Motor neuron (in vitro differentiated cells): ENCODE data around the gene SVEP1. TPM values are rescaled to one million over a fixed set of nuclear protein-coding genes. Genes with fewer than 3 reads are reported as not detected.
A peak's percentile ranks its signal among the peaks of the same experiment; 100 is the strongest.

Experiments
- ATAC-seq, 8 experiments: fragments of 200-7000 bp; cut with Tn5 transposase; replicated peaks in 6 of 8; 2 replicates each; pipeline ENCODE4 v1.8.0; 2021; ENCODE audit warnings: mild to moderate bottlenecking in 8 of 8, moderate library complexity in 8 of 8
- H3K27ac ChIP-seq, 2 donors: fragments of 250-450 bp; sonication (Bioruptor Pico); 2 replicates each; pipeline ENCODE4 v1.9.0; 2021; ENCODE audit warnings: antibody characterized with exemption in 2 of 2, mild to moderate bottlenecking in 2 of 2, moderate library complexity in 1 of 2
- H3K4me1 ChIP-seq, 2 donors: fragments of 250-450 bp; sonication (Bioruptor Pico); replicated peaks in 1 of 2; 2 replicates each; pipeline ENCODE4 v1.6.1; 2021; ENCODE audit warnings: antibody characterized with exemption in 2 of 2, mild to moderate bottlenecking in 2 of 2, moderate library complexity in 1 of 2
- H3K4me3 ChIP-seq, 5 donors: fragments of 250-450 bp; sonication (Bioruptor Pico); 2 replicates each; pipeline ENCODE4 v1.9.0; 2021; ENCODE audit warnings: antibody characterized with exemption in 5 of 5, mild to moderate bottlenecking in 5 of 5, moderate library complexity in 4 of 5
- WGBS, 10 experiments: fragments of 450-650 bp; shearing (Covaris generic); methylation state at CpG; one replicate each; pipeline ENCODE4 v1.0.0; 2022; 5-methylcytosine and 5-hydroxymethylcytosine counted together
- in situ Hi-C, 9 experiments: fragments of 400-800 bp; cut with MboI; loops; one replicate each; pipeline ENCODE4 v1.15.0; 2021; ENCODE audit warnings: low sequenced_read_pairs in 9 of 9, low pct_unique_long_range_greater_than_20kb in 2 of 9; ENCODE audit not compliant: unreplicated experiment in 9 of 9
- total RNA-seq, 8 experiments: library from RNA; unstranded; fragments of 300-600 nt; gene quantifications; 2 replicates each; pipeline versions ENCODE4 v1.2.3 to v1.2.4, GENCODE V29; 2022

Gene SVEP1
- total RNA-seq, 8 experiments from 2014 or later, result 0.22 to 8.9 (median 0.97) TPM

- ATAC-seq, result no peak
- Histone ChIP-seq H3K27ac (no peak overlapping the region), H3K4me1 (peaks cover 0 to 11% of the 10 kb centered on the region in 2 donors), H3K4me3 (no peak overlapping the region)
- in situ Hi-C loops, result no loop called here
Observed at GRCh38 chr9:110455860-110456259, 123.7 kb downstream of the SVEP1 start.

GRCh38 chr9:110452227-110452801, 127.2 kb downstream of the SVEP1 start:
- H3K4me3 ChIP-seq, result no peak overlapping the region
- no peak overlapping the region for H3K27ac ChIP-seq
- peaks cover 0 to 11% of the 10 kb centered on the region in 2 donors for H3K4me1 ChIP-seq
- no peak for ATAC-seq
- 0 to 77% (median 30%) methylated on average over 2 to 3 of the region's 3 CpGs; no CpG with 5 or more reads in 1 of the 10 experiments for WGBS, 10 experiments
- in situ Hi-C loops, result no loop called here

- in situ Hi-C loops, result no loop called here
- WGBS, 10 experiments, result 28 to 79% (median 50%) methylated on average over 2 of the region's 2 CpGs; no CpG with 5 or more reads in 3 of the 10 experiments
- peak in 1 of 8 experiments; percentile 32 for ATAC-seq
- Histone ChIP-seq H3K27ac (no peak overlapping the region), H3K4me1 (peaks cover 0 to 11% of the 10 kb centered on the region in 2 donors), H3K4me3 (no peak overlapping the region)
Observed at GRCh38 chr9:110451726-110452125, 127.8 kb downstream of the SVEP1 start.

GRCh38 chr9:110447476-110447875, 132.1 kb downstream of the SVEP1 start:
- no peak for ATAC-seq
- Histone ChIP-seq H3K4me3 (no peak overlapping the region), H3K27ac (no peak overlapping the region), H3K4me1 (peaks cover 0 to 11% of the 10 kb centered on the region in 2 donors)
- in situ Hi-C loops, result loop anchor here in 2 of 9 experiments (25.0 kb wide), 1 partner anchor 165 kb away; no protein-coding TSS in a partner anchor

- in situ Hi-C loops, result loop anchor here in 2 of 9 experiments (25.0 kb wide), 1 partner anchor 166 kb away; no protein-coding TSS in a partner anchor
- H3K4me1 ChIP-seq, result peaks cover 0 to 2% of the 10 kb centered on the region in 2 donors
- no peak for ATAC-seq
Observed at GRCh38 chr9:110446171-110446570, 133.4 kb downstream of the SVEP1 start.

GRCh38 chr9:110444911-110445310, 134.6 kb downstream of the SVEP1 start:
- Histone ChIP-seq H3K4me3 (no peak overlapping the region), H3K27ac (no peak overlapping the region), H3K4me1 (no peaks in the 10 kb centered on the region)
- ATAC-seq, result no peak
- WGBS, 10 experiments, result 15 to 100% (median 76%) methylated on average over 2 to 6 of the region's 6 CpGs; no CpG with 5 or more reads in 1 of the 10 experiments
- in situ Hi-C loops, result loop anchor here in 2 of 9 experiments (25.0 kb wide), 1 partner anchor 167 kb away; no protein-coding TSS in a partner anchor

More at GRCh38 chr9:110446171-110446570, 133.4 kb downstream of the SVEP1 start:
- no peak overlapping the region for H3K27ac ChIP-seq
- H3K4me3 ChIP-seq, result no peak overlapping the region

GRCh38 chr9:110443866-110444220, 135.7 kb downstream of the SVEP1 start:
- ATAC-seq, result no peak
- H3K27ac ChIP-seq, result no peak overlapping the region
- no peaks in the 10 kb centered on the region for H3K4me1 ChIP-seq
- in situ Hi-C loops, result loop anchor here in 2 of 9 experiments (25.0 kb wide), 1 partner anchor 168 kb away; no protein-coding TSS in a partner anchor
- no peak overlapping the region for H3K4me3 ChIP-seq

GRCh38 chr9:110443146-110443865, 136.2 kb downstream of the SVEP1 start:
- 0 to 79% (median 20%) methylated on average over 1 to 3 of the region's 3 CpGs; no CpG with 5 or more reads in 1 of the 10 experiments for WGBS, 10 experiments
- in situ Hi-C loops, result loop anchor here in 2 of 9 experiments (25.0 kb wide), 1 partner anchor 169 kb away; no protein-coding TSS in a partner anchor
- no peak overlapping the region for H3K4me3 ChIP-seq
- H3K27ac ChIP-seq, result no peak overlapping the region
- H3K4me1 ChIP-seq, result no peaks in the 10 kb centered on the region
- peak in 3 of 8 experiments; percentile 22 to 36 (median 32) for ATAC-seq

GRCh38 chr9:110440796-110441195, 138.7 kb downstream of the SVEP1 start:
- no peak for ATAC-seq
- Histone ChIP-seq H3K27ac (no peak overlapping the region), H3K4me1 (no peaks in the 10 kb centered on the region), H3K4me3 (no peak overlapping the region)
- in situ Hi-C loops, result loop anchor here in 2 of 9 experiments (25.0 kb wide), 1 partner anchor 172 kb away; no protein-coding TSS in a partner anchor
- WGBS, 10 experiments, result 0 to 100% (median 85%) methylated on average over 1 to 3 of the region's 3 CpGs

- H3K27ac ChIP-seq, result no peak overlapping the region
- no peak overlapping the region for H3K4me3 ChIP-seq
- no peaks in the 10 kb centered on the region for H3K4me1 ChIP-seq
- in situ Hi-C loops, result loop anchor here in 2 of 9 experiments (25.0 kb wide), 1 partner anchor 172 kb away; no protein-coding TSS in a partner anchor
- WGBS, 10 experiments, result 0 to 73% (median 47%) methylated on average over 2 to 4 of the region's 4 CpGs
- peak in 3 of 8 experiments; percentile 92 to 99 (median 99) for ATAC-seq
Observed at GRCh38 chr9:110440172-110440571, 139.4 kb downstream of the SVEP1 start.

GRCh38 chr9:110432253-110432652, 147.3 kb downstream of the SVEP1 start:
- in situ Hi-C loops, result loop anchor here in 2 of 9 experiments (25.0 kb wide), 1 partner anchor 180 kb away; no protein-coding TSS in a partner anchor
- 27 to 100% (median 86%) methylated on average over 1 to 3 of the region's 3 CpGs; no CpG with 5 or more reads in 5 of the 10 experiments for WGBS, 10 experiments
- H3K4me3 ChIP-seq, result no peak overlapping the region
- H3K27ac ChIP-seq, result no peak overlapping the region
- H3K4me1 ChIP-seq, result no peaks in the 10 kb centered on the region
- ATAC-seq, result no peak

GRCh38 chr9:110429453-110429852, 150.1 kb downstream of the SVEP1 start:
- no peak overlapping the region for H3K27ac ChIP-seq
- no peak overlapping the region for H3K4me3 ChIP-seq
- no peaks in the 10 kb centered on the region for H3K4me1 ChIP-seq
- 80 to 100% (median 85%) methylated on average over 1 of the region's 1 CpG; no CpG with 5 or more reads in 4 of the 10 experiments for WGBS, 10 experiments
- ATAC-seq, result no peak
- in situ Hi-C loops, result loop anchor here in 2 of 9 experiments (25.0 kb wide), 1 partner anchor 183 kb away; no protein-coding TSS in a partner anchor

GRCh38 chr9:110427497-110428104, 151.9 kb downstream of the SVEP1 start:
- Histone ChIP-seq H3K4me1 (no peaks in the 10 kb centered on the region), H3K27ac (no peak overlapping the region), H3K4me3 (no peak overlapping the region)
- WGBS, 10 experiments, result 0 to 67% (median 45%) methylated on average over 1 to 7 of the region's 7 CpGs
- peak in 4 of 8 experiments; percentile 31 to 80 (median 76) for ATAC-seq
- in situ Hi-C loops, result loop anchor here in 2 of 9 experiments (25.0 kb wide), 1 partner anchor 185 kb away; no protein-coding TSS in a partner anchor
